AML-193 (cell line): Measurements from ENCODE around the gene CBFA2T3.
"Not testable (repeated sequence)": the region's sequence is repeated elsewhere in the genome, so short reads cannot be mapped to it uniquely, and the experiment has no call there.

Source experiments
- DNase-seq, 2 experiments: peaks; one replicate each; lab custom pipeline; 2025; lab: John Stamatoyannopoulos, UW

The CBFA2T3 gene

DNA sequence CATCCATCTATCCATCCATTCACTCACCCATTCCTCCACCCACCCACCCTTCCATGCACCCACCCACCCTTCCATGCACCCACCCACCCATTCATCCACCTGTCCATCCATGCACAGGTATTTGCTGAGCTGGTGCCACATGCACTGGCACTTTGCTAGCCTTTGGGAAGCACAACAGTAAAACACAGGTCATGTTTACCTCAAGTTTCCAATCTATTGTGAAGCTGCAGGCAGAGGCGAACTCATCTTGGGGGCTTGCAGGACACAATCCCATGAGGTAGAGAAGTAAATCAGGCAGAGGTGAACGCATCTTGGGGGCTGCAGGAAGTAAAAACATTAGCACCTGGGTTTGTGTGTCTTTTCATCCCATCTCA lies 35.6 kb upstream of the CBFA2T3 start:
- DNase-seq = no peak

DNA sequence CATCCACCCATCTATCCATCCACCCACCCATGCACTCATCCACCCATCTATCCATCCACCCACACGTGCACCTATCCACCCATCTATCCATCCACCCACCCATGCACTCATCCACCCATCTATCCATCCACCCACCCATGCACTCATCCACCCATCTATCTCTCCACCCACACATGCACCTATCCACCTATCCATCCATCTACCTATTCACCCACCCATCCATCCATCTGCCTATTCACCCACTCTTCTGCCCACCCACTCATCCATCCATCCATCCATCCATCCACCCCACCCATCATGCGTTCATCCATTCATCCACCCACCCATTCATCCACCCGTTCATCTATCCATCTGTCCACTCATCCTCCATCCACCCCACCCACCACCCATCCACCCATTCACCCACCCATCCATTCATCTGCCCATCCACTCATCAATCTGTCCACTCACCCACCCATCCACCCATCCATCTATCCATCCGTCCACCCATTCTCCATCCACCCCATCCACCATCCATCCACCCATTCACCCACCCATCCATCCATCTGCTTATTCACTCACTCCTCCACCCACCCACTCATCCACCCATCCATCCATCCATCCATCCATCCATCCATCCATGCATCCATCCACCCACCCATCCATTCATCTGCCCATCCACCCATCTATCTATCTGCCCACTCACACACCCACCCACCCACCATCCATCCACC lies 35.1 kb upstream of the CBFA2T3 start:
- no peak for DNase-seq

DNA sequence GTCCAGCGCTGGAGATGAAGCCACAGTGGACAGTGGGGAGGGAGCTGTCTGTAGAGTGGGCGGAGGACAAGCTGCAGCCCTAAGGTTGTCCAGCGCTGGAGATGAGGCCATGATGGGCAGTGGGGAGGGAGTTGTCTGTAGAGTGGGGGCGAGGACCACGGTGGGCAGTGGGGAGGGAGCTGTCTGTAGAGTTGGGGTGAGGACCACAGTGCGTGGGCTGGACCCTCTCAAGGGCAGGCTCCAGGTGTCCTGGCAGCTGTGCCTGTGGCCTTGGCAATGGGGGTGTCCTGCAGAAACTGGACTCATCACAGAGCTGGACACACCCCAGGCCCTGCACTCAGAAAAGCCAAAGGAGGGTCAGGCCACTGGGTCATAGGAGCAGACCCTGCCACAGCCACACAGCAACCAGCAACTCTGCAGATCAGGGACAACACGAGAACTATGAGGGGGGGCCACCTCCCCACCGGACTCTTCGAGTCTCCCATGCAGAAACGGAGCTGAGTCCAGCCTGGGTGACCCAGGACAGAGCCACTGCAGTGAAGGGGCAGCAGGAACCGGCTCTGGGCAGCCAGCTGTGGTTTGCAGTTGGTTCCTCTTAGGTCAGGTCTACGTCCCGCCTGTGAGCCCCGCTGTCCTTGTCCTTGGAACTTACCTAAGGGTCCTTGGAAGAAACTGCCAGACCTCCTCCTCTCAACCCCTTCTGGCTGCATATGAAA lies 33.4 kb upstream of the CBFA2T3 start:
- DNase-seq = no peak

DNA sequence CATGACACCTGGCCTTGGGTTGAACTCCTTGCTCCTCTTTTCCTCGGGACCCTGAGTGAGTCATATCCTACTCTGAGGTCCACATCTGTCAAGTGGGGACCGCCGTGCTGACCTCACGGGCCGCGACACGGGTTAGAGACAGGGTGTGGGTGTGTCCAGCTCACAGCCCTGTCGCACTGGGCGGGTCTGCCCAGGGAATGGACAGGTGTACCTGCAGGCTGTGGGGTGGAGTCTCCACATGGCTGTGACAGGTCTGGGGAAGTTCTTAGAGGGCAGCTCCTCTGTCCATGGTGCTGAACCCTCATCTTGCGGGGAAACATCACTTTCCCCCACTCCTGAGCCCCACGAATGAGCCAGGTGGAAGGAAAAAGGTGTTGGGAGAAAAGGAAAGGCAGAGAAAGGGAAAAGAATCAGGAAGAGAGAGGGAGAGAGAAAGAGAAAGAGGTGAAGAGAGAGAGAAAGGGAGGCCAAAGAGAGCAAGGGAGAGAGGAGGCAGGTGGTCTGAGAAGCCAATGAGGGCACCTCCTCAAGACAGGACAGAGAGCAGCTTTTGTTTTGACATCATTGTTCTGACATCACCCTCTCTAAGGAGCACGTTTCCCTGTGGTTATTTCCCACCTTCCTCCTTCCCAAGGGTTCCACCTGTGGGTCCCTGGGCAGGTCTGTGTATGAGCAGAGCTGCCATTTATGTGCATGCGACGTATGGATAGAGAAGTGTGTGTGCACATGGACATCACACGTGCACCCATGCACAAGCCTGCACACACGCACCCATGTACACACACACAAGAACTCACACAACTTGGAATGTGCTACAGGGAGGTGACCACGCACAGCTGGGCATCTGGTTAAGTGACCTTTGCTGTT lies 32.6 kb upstream of the CBFA2T3 start:
- peak in 1 of 2 experiments; percentile 5 for DNase-seq

DNA sequence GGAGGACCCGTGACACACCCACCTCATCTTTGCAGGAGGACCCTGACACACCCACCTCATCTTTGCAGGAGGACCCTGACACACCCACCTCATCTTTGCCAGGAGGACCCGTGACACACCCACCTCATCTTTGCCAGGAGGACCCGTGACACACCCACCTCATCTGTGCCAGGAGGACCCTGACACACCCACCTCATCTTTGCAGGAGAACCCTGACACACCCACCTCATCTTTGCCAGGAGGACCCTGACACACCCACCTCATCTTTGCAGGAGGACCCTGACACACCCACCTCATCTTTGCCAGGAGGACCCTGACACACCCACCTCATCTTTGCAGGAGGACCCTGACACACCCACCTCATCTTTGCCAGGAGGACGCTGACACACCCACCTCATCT lies 31.8 kb upstream of the CBFA2T3 start:
- not testable (repeated sequence) for DNase-seq

DNA sequence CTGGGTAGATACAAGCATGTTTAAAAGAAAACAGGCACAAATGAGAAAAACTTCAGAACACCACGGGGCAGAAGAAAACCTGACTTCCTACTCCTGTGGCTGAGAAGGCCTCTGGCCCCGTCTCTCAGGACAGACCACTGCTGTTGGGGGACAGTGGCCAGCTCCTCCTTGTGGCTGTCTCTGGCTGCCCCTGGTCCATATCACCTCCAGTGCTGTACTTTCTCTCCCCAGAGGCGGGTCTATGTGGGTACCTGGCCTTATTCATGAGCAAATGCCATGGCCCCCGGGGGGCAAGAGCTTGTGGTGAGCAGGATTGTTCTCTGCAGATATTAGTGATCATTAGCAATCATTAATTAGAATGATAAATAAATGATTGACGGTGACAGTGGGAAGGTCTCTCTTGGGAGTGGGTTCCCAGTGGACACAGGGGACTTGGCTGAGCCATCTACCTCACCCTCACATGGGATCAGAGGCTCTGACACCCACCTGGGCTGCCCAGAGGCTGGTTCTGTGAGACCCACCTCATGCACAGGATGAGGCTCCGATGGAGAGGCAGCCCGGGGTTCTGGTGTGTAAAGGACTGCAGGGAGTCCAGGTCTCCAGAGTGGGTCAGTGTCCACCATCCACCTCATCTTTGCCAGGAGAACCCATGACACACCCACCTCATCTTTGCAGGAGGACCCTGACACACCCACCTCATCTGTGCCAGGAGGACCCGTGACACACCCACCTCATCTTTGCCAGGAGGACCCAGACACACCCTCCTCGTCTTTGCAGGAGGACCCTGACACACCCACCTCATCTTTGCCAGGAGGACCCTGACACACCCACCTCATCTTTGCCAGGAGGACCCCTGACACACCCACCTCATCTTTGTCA lies 30.6 kb upstream of the CBFA2T3 start:
- no peak for DNase-seq

DNA sequence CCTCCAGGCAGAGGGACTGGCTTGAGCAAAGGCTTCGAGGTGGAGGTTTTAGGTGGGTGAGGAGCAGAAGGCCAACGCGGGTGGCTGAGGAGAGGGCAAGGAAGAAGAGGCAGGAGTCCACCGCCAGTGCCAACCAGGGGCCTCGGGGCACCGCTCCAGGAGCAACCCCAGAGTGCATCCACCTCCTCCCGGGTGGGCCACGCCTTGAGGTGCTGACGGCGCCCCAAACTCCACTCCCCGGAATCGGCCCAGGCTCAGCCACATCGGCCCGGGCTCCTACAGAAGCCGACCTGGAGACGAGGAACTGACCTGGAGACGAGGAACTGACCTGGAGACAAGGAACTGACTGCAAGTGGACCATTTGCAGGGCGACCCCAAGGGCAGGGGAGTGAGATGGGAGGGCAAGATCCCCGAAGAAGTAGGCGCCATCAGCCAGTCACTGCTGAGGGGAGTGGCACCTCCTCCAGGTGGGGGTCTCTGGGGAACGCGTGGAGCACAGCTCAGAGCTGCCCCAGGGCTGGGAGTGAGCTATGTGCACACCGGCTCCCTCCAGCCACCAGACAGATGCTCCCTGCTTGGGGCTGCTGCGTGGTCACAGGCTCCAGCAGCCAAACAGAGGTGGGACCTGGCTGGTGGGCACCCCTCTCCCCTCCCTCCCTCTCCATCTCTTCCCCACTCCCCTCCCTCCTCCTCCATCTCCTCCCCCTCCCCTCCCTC lies 29.2 kb upstream of the CBFA2T3 start:
- DNase-seq = no peak

DNA sequence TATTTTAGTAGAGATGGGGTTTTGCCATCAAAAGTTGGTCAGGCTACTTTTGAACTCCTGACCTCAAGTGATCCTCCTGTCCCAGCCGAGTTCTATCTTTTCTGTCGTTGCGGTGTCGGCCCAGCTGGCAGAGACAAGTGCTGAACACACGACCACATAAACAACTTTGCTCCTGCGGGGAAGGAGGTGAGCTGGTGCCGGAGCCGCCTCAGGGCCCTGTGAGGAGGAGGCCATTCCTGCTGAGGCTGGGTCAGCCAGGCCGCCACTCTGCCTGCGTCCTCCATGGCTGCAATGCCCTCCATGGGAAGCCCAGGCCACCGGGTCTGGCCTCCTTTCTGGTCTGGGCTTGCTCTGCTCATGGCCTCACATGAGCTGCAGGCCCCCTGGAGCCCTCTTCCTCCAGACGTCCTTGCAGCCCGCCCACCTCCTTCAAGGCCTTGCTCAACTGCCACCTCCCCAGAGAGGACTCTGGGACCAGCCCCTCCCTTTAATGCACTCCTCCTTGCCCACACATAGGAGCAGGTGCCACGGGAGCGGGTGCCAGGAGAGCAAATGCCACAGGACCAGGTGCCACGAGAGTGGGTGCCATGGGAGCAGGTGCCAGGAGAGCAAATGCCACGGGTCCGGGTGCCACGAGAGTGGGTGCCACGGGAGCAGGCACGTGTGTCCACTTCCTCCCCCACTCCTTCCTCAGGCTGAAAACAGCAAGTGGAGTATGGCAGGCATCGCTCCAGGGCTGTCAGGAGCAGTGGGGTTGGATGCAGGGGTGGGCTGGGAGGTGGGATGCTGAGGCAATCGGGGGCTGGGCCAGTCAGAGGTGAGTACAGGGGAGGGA lies 28.4 kb upstream of the CBFA2T3 start:
- no peak for DNase-seq

DNA sequence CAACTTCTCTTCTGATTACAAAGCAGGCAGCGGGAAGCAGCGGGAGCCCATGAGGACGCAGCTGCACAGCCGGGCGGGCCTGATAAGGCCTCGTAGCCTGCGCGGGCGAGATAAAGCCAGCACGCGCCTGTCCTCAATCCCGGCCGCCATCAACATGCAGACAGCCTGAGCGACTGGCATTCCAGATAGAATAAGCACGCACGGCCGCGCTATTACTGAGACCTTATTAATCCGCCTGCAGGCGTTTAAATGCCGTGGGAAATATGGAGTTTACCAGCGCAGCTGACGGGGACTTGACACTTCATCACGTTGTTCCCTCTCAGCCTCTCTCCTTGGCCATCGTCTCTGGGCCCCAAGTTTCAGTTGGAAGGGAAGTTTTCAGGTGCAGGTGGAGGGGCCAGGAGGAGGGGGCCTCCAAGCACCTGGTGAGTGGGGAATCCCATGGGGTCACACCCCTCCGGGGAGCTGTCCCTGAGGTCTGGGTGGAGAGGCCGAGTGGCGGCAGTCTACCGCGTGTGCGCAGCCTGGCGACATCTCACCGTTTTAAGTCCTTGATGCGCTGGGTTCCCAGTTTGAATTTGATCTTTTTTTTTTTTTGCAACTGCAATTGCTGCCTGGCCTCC lies 27.3 kb upstream of the CBFA2T3 start:
- DNase-seq = no peak

DNA sequence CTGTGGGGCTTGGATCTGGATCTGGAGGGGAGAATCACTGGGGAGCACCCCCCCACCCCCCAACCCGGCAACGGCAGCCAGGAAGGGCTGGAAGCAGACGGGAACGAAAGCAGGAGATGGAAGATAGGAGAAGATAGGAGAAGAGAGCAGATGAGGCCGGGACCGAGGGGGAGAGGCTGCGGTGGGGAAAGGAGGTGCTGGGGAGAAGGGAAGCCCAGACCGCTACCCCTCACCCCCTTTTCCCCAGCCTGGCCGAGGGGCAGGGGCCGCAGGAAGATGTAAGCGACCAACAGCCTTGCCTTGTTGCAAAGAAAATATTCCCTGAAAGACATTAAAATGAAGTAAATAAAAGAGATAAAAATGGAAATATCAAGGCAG lies 26.8 kb upstream of the CBFA2T3 start:
- no peak for DNase-seq

DNA sequence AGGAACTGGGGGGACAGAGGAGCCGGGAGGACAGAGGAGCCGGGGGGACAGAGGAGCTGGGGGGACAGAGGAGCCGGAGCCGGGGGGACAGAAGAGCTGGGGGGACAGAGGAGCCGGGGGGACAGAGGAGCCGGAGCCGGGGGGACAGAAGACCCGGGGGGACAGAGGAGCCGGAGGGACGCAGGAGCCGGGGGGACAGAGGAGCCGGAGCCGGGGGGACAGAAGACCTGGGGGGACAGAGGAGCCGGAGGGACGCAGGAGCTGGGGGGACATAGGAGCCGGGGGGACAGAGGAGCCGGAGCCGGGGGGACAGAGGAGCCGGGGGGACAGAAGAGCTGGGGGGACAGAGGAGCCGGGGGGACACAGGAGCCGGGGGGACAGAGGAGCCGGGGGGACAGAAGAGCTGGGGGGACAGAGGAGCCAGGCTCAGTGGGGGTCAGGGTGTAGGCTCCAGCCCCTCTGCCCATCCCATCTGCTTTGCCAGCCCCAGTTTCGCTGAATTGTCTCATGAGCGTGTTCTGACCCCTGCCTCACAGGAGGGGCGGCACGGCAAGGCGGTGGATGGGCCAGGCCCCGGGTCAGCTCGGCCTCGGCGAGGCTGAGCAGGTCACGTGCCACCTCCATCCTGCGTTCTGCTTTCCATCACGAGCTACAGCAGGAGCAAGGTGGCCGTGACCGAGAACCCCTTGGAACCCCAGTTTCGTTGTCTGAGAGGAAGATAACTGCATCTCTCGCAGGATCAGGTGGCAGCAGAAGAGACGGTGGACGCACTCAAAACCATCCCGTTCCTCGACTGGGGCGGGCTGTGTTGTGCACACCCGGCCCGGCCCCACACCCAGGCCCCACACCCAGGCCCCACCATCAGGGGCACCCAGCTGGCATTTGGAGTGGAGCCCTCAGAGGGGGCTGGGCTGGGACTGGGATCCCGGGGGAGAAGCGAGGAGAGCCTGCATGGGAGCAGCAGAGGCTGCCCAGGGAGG lies 26.1 kb upstream of the CBFA2T3 start:
- no peak for DNase-seq

DNA sequence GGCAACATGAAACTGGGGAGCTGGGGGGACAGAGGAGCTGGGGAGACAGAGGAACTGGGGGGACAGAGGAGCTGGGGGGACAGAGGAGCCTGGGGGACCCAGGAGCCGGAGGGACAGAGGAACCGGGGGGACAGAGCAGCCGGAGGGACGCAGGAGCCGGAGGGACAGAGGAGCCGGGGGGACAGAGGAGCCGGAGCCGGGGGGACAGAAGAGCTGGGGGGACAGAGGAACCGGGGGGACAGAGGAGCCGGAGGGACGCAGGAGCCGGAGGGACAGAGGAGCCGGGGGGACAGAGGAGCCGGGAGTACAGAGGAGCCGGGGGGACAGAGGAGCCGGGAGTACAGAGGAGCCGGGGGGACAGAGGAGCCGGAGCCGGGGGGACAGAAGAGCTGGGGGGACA lies 25.1 kb upstream of the CBFA2T3 start:
- not testable (repeated sequence) for DNase-seq

DNA sequence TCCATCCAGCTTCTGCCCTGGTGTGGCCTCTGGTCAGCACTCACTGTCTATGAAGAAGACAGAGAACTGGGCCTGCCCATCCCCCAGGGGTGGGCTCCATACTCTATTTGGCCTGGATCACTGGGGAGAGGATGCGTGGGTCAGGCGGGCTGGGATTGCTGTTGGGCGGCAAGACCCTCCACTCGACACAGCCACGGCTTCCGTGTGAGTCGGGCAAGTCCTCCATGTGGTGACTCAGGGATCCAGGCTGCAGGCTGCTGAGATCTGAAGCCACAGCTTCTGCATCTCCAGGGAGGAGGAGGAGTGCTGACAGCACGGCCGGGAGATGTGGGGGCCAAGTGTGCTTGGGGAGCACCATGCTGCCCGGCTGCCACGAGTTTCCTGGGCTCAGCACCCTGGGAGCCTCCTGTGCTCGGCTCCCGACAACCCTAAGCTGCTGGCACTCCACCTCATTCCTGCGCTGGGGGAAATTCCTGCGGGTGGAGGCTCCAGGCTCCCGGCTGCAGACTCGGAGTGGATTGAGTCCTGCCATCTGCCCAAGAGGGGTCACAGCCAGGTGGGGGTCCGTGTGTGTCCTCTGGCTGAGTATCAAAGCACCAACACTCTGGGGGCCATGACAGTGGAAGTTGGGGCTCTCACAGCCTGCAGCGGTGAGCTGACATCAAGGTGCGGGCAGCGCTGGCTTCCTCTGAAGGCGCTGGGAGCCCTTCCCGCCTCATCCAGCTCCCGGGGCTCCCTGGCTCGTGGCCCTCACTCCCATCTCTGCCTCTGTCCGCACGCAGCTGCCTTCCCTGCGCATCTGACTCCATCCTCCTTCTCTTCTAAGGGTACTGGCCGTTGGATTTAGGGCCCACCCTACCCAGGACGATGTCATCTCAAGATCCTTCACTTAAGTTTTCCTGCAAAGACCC lies 24.4 kb upstream of the CBFA2T3 start:
- DNase-seq = no peak

DNA sequence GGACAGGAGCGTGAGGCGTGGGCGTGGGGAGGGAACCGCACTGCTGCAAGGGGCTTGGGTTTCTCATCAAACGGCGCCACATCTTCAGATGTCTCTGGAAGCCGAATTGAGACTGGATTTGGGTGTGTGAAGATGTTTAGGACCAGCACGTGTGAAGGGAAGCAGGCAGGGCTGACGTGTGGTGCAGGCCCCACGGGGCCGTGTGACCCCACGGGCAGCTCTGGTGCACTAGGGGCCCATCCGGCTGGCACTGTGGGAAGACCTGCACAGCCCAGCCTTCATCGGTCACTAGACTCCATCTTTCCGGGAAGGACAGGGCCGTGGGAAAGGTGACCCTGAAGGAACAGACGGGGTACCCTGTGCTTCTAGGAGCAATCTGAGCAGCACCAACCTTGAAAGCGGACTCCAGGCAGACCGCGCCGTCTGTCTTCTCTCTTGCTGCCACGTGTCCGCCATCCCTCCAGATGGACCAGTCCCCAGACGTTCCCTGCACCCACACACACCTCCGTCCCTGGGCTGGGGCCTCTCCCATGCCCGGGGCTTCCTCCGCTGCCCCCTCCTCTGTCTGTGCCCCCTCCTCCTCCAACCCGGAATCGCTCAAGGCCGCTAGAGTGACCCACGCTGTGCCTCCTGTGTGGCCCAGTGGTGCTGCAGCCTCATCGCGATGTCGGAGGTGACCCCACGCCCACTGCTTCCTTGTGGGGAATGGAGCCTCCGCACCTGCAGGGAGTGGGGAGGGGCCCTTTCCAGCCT lies 23.4 kb upstream of the CBFA2T3 start:
- DNase-seq = no peak

DNA sequence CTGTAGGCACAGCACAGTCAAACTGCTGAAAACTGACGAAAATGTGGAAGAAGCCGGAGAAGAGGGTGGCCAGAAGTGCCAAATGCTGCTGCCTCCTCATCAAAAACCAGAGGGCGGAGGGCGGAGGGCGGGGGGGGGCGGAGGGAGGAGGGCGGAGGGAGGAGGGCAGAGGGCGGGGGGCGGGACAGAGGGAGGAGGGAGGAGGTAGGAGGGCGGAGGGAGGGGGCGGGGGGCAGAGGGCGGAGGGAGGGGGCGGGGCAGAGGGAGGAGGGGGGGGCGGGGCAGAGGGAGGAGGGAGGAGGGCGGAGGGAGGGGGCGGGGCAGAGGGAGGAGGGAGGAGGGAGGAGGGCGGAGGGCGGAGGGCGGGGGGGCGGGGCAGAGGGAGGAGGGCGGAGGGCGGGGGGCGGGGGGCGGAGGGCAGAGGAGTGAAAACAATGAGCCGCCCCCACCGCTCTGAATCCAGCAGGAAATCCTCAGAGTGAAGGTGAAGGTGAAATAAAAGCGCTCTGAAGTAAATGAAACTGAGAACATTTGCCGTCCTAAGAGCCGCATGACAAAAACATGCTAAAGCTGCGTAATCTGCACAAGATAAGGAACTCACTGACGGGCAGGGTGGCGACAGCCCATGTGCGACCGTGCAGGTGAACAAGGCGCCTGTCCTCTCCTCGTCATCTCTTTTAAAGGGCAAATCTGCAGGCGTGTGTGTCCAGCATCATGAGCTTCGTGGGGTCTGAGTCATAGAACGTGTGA lies 22.6 kb upstream of the CBFA2T3 start:
- DNase-seq = no peak
